T-helper 1 cell treated with Interleukin-12 subunit alpha and Interleukin-12 subunit beta and Interleukin-4 antibody, amounts not matched to agents 30 μg/mL and 1 μg/mL, for 36 hours (primary cell): ENCODE results near the gene SMIM1.

Experiments used
- H3K27ac Mint-ChIP-seq: one replicate; pipeline ENCODE4 v1.8.0; 2021; ENCODE audit warnings: mild to moderate bottlenecking, mixed read lengths
- H3K27me3 Mint-ChIP-seq: one replicate; pipeline ENCODE4 v1.8.0; 2021; ENCODE audit warnings: low read depth, mixed read lengths
- H3K36me3 Mint-ChIP-seq: one replicate; pipeline ENCODE4 v1.8.0; 2021; ENCODE audit warnings: low read depth, mixed read lengths
- H3K4me1 Mint-ChIP-seq: one replicate; pipeline ENCODE4 v1.8.0; 2021; ENCODE audit warnings: low read depth, mixed read lengths
- H3K4me3 Mint-ChIP-seq: one replicate; pipeline ENCODE4 v1.8.0; 2021; ENCODE audit warnings: mild to moderate bottlenecking, moderate library complexity, mixed read lengths
- H3K9me3 Mint-ChIP-seq: one replicate; pipeline ENCODE4 v1.8.0; 2021; ENCODE audit warnings: mixed read lengths

Gene SMIM1

GRCh38 chr1:3761296-3762010 is 11.1 kb upstream of the SMIM1 start:
- no peaks in the 10 kb centered on the region for H3K36me3 Mint-ChIP-seq
- H3K27ac Mint-ChIP-seq = no peak overlapping the region
- no peaks in the 10 kb centered on the region for H3K4me1 Mint-ChIP-seq
- H3K27me3 Mint-ChIP-seq = no peaks in the 10 kb centered on the region
- H3K9me3 Mint-ChIP-seq = no peaks in the 10 kb centered on the region
- no peak overlapping the region for H3K4me3 Mint-ChIP-seq

- Mint-ChIP-seq H3K27ac (no peak overlapping the region), H3K36me3 (no peaks in the 10 kb centered on the region), H3K4me3 (no peak overlapping the region), H3K27me3 (no peaks in the 10 kb centered on the region), H3K4me1 (no peaks in the 10 kb centered on the region), H3K9me3 (no peaks in the 10 kb centered on the region)
These were observed 10.2 kb upstream of the SMIM1 start for GRCh38 chr1:3762151-3762872.

- H3K27ac Mint-ChIP-seq = no peak overlapping the region
- no peaks in the 10 kb centered on the region for H3K36me3 Mint-ChIP-seq
These were observed 9.7 kb upstream of the SMIM1 start for GRCh38 chr1:3762873-3763228.

GRCh38 chr1:3763351-3764125 is 9.0 kb upstream of the SMIM1 start:
- no peak overlapping the region for H3K4me3 Mint-ChIP-seq
- no peaks in the 10 kb centered on the region for H3K27me3 Mint-ChIP-seq
- no peaks in the 10 kb centered on the region for H3K9me3 Mint-ChIP-seq
- no peaks in the 10 kb centered on the region for H3K4me1 Mint-ChIP-seq
- no peak overlapping the region for H3K27ac Mint-ChIP-seq
- H3K36me3 Mint-ChIP-seq = no peaks in the 10 kb centered on the region

More at GRCh38 chr1:3762873-3763228, 9.7 kb upstream of the SMIM1 start:
- H3K9me3 Mint-ChIP-seq = no peaks in the 10 kb centered on the region
- no peak overlapping the region for H3K4me3 Mint-ChIP-seq
- H3K4me1 Mint-ChIP-seq = no peaks in the 10 kb centered on the region
- H3K27me3 Mint-ChIP-seq = no peaks in the 10 kb centered on the region

GRCh38 chr1:3767328-3767925 is 5.1 kb upstream of the SMIM1 start:
- Mint-ChIP-seq H3K9me3 (no peaks in the 10 kb centered on the region), H3K36me3 (no peaks in the 10 kb centered on the region), H3K27me3 (no peaks in the 10 kb centered on the region), H3K27ac (no peak overlapping the region), H3K4me1 (no peaks in the 10 kb centered on the region), H3K4me3 (no peak overlapping the region)

GRCh38 chr1:3768811-3769390 is 3.6 kb upstream of the SMIM1 start:
- H3K36me3 Mint-ChIP-seq = no peaks in the 10 kb centered on the region
- no peak overlapping the region for H3K27ac Mint-ChIP-seq
- H3K9me3 Mint-ChIP-seq = no peaks in the 10 kb centered on the region
- H3K4me1 Mint-ChIP-seq = no peaks in the 10 kb centered on the region
- no peak overlapping the region for H3K4me3 Mint-ChIP-seq
- no peaks in the 10 kb centered on the region for H3K27me3 Mint-ChIP-seq

- H3K4me3 Mint-ChIP-seq = peak overlapping the region; percentile 50
- no peaks in the 10 kb centered on the region for H3K27me3 Mint-ChIP-seq
- no peaks in the 10 kb centered on the region for H3K36me3 Mint-ChIP-seq
- no peak overlapping the region for H3K27ac Mint-ChIP-seq
- H3K9me3 Mint-ChIP-seq = no peaks in the 10 kb centered on the region
- no peaks in the 10 kb centered on the region for H3K4me1 Mint-ChIP-seq
These were observed 2.3 kb upstream of the SMIM1 start for GRCh38 chr1:3770047-3770765.

GRCh38 chr1:3771108-3772026 is 1.2 kb upstream of the SMIM1 start:
- peak overlapping the region; percentile 50 for H3K4me3 Mint-ChIP-seq
- H3K4me1 Mint-ChIP-seq = peaks cover 2% of the 10 kb centered on the region
- no peaks in the 10 kb centered on the region for H3K36me3 Mint-ChIP-seq
- H3K27me3 Mint-ChIP-seq = no peaks in the 10 kb centered on the region
- H3K27ac Mint-ChIP-seq = no peak overlapping the region
- no peaks in the 10 kb centered on the region for H3K9me3 Mint-ChIP-seq

GRCh38 chr1:3772027-3772714 is 378 bp upstream of the SMIM1 start:
- H3K27ac Mint-ChIP-seq = no peak overlapping the region

GRCh38 chr1:3773572-3774275 is 1.2 kb downstream of the SMIM1 start:
- H3K9me3 Mint-ChIP-seq = no peaks in the 10 kb centered on the region
- peaks cover 2% of the 10 kb centered on the region for H3K4me1 Mint-ChIP-seq
- H3K27me3 Mint-ChIP-seq = no peaks in the 10 kb centered on the region
- H3K36me3 Mint-ChIP-seq = no peaks in the 10 kb centered on the region
- H3K27ac Mint-ChIP-seq = no peak overlapping the region
- H3K4me3 Mint-ChIP-seq = no peak overlapping the region

More at GRCh38 chr1:3772027-3772714, 378 bp upstream of the SMIM1 start:
- Mint-ChIP-seq H3K27me3 (no peaks in the 10 kb centered on the region), H3K4me1 (peaks cover 2% of the 10 kb centered on the region), H3K36me3 (no peaks in the 10 kb centered on the region), H3K4me3 (peak overlapping the region; percentile 50), H3K9me3 (no peaks in the 10 kb centered on the region)

GRCh38 chr1:3774276-3774945 is 1.9 kb downstream of the SMIM1 start:
- Mint-ChIP-seq H3K27me3 (no peaks in the 10 kb centered on the region), H3K27ac (no peak overlapping the region), H3K4me3 (no peak overlapping the region), H3K4me1 (peaks cover 2% of the 10 kb centered on the region), H3K9me3 (no peaks in the 10 kb centered on the region), H3K36me3 (no peaks in the 10 kb centered on the region)
